Left lobe of liver (tissue), 2 donors: ENCODE data around the gene CGB2. TPM values are rescaled to one million over a fixed set of nuclear protein-coding genes. Genes with fewer than 3 reads are reported as not detected.
"Not testable (repeated sequence)": the region's sequence is repeated elsewhere in the genome, so short reads cannot be mapped to it uniquely, and the experiment has no call there.

ENCODE experiments used
- ATAC-seq: fragments of 200-7000 bp; cut with Tn5 transposase; one replicate; pipeline ENCODE4 v1.9.1; 2020; ENCODE audit warnings: mild to moderate bottlenecking, moderate library complexity
- DNase-seq: peaks from one replicate; pipeline ENCODE4 v3.0.0-alpha.2; 2020; ENCODE audit warnings: low spot score
- total RNA-seq: library from RNA; stranded (reverse); gene quantifications from one replicate; pipeline ENCODE4 v1.2.1, GENCODE V29; 2021
- donor health status: DM: no; HTN: no; CAD: no; lungs with moderate emphysema.
- donor health status: DM: no; HTN: yes; CAD: no.

Gene CGB2
- not detected for total RNA-seq

DNA sequence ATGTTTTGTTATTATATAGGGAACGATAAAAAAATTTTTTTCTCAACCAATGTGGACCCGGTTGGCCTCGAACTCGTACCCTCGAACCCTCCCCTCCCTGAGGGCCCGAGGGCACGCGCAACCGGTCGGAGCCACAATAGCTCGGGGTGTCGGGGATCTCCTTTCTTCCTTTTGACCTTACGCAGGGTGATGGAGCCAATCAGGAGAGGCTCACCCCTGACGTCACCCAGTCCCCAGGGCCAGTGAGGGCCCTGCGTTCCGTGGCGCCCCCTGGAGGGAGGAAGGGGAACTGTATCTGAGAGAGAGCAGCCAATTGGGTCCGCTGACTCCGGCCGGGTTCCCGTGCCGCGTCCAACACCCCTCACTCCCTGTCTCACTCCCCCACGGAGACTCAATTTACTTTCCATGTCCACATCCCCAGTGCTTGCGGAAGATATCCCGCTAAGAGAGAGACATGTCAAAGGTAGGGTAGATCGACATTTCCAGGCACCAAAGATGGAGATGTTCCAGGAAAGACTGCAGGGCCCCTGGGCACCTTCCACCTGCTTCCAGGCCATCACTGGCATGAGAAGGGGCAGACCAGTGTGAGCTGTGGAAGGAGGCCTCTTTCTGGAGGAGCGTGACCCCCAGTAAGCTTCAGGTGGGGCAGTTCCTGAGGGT lies at the start of gene CGB2:
Gene CGB2, plus strand, starts transcription at position 249 of the 660 bp plus-strand sequence. Its CDS starts 206 bp downstream, at position 455.
- not testable (repeated sequence) for DNase-seq, ATAC-seq

DNA sequence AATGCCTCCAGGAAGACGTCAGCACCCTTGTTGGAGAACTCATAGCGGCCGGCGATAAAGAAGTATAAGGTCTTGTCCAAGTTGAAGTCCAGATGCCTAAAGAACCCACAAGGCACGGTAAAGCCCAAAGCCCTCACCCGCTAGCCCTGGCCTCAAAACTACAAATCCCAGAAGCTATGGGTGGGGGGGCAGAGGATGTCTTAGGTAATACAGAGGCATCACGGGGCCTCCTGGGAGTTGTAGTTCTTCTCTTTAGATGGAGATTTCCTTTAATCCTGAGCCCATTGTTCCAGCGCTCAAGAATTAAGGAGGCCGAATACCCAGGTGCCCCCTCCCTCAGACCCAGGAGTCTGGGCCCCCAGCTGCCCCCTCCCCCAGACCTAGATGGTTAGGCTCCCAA lies 49.4 kb upstream of the CGB2 start:
- DNase-seq: no peak
- no peak for ATAC-seq

DNA sequence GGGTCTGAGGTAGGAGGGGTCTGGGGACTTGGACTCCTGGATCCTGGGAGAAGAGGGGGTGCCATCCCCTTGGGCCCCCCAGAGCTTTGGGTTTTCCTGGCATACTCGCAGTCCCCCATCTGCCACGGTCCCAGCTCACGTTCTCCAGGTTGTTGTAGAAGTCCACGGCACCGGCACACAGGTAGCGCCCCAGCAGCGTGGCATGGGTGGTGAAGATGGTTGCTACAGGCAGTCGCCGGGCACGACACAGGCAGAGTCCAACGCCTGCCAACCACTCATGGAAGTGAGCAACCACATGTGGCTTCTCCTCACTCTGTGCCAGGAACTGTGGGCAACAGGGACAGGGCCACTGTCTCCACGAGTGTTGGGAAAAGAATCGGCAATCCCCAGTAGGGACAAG lies 46.0 kb upstream of the CGB2 start:
- DNase-seq (no peak), ATAC-seq (no peak)

DNA sequence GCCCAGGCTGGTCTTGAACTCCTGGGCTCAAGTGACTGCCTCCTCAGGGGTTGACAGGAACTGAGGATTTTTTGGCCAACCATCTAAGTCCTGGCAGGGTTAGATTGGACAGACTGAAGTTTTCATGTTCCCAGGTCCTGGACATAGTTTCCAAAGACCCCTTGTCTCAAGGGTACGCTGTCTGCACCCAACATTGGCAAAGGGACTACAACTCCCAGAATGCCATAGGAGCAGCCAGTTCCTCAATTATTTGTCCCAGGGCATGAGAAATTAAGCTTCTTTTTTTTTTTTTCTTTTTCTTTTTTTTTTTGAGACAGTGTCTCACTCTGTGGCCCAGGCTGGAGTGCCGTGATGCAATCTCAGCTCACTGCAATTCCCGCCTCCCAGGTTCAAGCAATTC lies 45.5 kb upstream of the CGB2 start:
- no peak for DNase-seq
- no peak for ATAC-seq

DNA sequence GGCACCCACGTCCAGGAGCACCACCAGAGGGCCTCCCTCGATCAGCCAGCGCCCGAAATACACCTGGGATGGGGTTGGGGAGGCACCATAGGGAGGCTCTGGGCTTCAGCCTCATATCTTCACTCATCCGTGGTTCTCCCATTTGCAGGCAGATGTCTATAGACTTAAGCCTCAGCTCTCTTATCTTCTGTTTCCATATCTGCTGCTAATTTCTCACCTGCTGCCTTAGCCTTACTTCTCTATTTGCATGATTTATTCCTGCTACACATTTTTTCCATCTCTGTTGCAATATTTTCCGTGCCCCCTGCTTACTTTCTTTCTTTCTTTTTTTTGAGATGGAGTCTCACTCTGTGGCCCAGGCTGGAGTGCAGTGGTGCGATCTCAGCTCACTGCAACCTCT lies 44.4 kb upstream of the CGB2 start:
- no peak for DNase-seq
- ATAC-seq: no peak

DNA sequence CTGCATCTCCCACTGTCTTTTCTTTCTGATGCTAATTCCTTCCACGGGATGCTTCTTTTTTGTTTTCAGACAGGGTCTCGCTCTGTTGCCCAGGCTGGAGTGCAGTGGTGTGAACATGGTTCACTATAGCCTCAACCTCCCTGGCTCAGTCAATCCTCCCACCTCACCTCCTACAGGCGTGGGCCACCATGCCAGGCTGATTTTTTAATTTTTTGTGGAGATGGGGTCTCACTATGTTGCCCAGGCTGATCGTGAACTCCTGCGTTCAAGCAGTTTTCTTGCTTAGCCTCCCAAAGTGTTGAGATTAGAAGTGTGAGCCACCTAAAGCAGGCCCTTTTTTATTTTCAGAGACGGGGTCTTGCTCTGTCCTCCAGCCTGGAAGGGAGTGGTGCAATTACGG lies 43.4 kb upstream of the CGB2 start:
- ATAC-seq (no peak), DNase-seq (no peak)

DNA sequence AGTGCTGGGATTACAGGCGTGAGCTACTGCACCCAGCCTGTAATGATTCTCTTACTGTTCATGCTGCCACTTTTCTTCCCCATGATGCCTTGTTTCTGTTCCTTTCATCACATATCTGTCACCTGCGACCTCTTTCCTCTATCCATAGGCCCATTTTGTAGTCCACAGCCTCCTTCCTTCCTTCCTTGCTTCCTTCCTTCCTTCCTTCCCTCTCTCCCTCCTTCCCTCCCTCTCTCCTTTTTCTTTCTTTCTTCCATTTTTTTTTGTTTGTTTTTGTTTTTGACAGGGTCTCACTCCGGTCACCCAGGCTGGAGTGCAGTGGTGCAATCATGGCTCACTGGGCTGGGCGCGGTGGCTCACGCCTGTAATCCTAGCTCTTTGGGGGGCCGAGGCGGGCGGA lies 42.8 kb upstream of the CGB2 start:
- ATAC-seq (no peak), DNase-seq (no peak)

DNA sequence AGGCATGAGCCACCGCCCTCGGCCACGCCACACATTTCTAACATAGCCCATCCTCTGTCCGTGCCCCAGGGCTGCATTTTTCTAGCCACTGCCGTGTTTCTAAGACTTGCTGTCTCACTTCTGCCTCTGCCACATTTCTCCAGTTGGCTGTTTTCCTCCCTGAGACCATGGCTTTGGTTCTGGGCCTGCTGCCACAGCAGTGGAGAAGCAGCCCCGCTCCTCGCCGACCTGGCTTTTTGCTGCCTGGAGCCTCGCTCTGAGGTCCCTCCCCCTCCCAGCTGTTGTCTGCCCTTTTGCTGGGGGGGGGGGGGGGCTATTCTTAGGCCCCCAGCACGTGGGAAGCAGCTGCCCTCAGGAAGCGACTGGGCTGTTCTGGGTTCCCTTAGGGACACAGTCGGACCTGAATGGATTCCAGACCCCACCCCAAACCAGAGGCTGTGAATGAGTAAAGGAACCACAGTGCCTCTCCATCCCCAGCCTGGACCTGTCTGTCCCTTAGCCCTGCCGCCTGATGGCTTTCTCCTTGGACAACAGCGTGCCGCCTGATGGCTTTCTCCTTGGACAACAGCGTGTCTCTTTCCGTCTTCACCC lies 41.9 kb upstream of the CGB2 start:
- ATAC-seq: no peak
- no peak for DNase-seq

DNA sequence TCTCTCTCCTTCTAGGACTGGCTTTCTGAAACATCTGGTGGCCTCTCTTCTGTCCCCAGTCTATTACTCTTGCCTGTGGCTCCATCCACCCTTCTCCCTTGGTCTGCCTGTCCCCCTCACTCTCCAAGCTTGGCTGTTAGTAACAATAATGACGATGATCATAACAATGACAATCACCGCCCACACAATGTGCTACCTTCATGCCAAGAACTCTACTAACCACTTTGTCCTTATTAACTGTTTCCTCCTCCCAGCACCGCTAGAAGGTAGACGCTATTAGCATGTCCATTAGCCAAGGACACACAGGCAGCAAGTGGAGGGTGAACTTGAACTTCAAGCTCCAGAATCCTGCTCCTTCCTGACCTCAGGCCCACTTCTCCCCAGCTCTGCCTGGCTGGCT lies 41.3 kb upstream of the CGB2 start:
- ATAC-seq: no peak
- no peak for DNase-seq

DNA sequence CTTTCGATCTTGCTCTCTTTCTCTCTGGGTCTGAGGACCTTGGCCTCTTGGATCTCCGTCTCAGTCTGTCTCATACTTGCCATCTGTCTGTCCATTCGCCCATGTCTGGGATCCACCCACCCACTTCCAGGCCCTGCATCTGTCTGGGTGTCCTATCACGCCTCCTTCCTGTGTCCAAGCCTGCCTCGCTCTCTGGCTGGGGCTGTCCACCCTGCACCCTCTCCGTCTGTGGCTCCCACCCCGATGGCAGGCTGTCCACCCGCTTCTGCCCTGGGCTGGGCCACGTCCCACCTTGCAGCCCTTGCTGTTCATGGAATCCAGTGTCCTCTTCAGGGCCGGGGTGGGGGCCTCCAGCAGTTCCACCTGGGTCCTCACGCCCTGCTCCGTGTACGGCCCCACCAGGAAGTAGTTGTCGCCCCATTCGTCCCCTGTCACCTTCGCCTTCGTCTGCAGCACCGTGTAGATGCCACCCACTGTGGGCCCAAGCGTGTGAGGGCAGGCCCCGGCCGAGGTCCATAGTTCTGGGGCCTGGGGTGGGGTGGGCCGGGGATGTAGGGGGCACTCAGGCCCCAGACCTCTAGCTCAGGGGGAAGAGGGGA lies 40.6 kb upstream of the CGB2 start:
- ATAC-seq (no peak), DNase-seq (no peak)

DNA sequence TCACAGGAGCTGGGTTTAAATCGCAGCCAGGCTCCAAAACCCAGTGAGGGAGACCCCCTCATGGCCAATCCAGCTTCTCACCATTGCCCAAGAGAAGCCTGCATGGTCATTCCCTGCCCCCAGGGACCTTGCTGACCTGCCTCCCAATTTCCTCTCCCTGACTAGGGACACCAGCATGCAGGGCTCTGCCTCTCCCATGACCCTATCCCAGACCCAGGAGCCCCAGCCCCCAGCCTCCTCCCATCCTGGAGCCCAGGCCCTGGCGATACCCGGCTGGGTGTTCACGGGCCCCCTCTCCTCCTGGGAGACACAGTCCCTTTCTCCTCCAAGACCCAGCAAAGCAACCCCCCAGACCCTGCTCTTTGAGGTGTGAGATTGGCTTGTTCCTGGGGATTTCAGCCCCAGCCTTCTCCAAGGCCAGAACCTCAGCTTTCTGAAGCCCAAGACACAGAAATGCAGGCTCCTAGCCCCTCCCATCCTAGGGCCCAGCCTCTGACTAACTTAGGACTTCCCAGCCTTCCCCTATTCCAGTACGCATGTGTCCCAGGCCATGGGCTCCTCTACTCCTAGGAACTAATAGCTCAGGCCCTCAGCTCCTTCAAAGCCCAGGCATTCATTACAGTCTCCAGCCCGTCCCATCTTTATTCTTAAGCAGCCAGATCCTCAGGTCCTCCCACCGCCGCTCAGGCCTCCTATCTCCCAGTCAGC lies 39.7 kb upstream of the CGB2 start:
- DNase-seq: peak; percentile 58
- ATAC-seq: peak; percentile 19

DNA sequence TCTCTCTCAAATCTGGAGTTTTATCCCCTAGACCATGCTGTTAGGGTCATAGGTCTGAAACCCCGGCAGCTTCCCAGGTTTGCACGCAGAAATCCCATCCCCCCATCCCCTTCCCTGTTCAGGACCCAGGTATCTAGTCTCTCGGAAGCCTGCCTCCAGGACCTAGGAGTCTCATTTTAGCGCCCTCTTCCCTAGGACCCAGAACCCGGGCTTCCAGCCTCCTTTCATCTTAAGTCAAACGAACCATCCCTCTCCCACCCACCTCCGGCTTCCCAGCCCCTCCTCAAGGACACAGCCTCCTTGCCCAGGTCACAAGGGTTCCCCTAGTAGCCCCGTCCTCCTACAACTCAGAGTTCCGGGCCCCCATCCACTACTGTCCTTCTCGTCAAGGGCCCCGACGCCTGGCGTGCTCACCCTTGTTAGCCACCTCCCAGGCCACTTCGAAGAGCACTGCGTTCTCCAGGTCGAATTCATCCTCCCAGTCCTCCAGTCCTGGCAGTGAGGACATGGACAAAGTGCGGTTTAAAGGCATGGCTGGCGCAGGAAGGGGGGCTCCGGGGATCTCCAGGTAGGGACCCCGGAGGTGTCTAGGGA lies 39.0 kb upstream of the CGB2 start:
- ATAC-seq (peak; percentile 1), DNase-seq (peak; percentile 52)

DNA sequence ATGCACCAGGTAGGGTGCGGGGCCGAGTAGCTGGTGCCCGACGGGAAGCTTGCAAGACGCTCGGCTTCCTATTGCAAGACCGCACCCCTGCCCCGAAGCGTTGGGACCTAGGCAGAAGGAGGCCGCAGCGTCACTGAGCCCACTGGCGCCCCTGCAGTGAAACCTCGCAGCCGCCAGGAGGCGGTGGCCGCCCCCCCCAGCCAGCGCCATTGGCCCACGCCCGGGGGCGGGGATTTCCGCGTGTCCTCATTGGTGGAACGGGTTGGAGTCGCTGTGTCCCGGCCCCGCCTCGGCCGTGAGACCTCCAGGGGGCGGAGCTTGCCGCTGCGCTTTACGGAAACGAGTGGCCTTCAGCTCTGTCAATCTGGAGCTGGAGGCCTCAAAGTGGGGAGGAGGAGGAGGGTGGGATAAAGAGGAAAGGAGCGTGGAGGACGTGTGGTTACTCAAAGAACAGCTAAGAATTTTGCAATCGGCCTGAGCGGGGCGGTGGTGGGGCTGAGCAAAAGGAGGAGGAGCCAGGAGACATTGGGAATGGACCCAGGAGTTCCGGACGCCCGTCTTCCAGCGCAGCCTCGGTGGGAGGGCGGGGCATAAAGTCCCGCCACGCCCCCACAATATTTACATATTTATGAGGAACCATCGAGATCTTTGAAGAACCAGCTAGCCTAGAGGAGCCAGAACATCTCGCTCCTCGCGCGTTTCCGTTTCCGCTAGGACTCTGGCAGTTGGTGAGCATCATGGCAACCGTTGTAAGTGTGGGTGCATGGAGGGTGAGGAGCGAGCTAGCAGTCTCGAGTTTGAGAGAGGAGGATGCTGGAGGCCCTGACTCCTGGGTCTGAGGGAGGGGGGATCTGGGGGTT lies 38.3 kb upstream of the CGB2 start, which contains the start of the genes GYS1 and RUVBL2:
Gene GYS1, minus strand, starts transcription at position 135 of the 860 bp plus-strand sequence. CDS start 197 bp downstream, outside the sequence.
Gene RUVBL2, plus strand, starts transcription at position 713 of the 860 bp plus-strand sequence. Its CDS starts 25 bp downstream, at position 738.
- peak; percentile 99 for DNase-seq
- ATAC-seq: peak; percentile 89

DNA sequence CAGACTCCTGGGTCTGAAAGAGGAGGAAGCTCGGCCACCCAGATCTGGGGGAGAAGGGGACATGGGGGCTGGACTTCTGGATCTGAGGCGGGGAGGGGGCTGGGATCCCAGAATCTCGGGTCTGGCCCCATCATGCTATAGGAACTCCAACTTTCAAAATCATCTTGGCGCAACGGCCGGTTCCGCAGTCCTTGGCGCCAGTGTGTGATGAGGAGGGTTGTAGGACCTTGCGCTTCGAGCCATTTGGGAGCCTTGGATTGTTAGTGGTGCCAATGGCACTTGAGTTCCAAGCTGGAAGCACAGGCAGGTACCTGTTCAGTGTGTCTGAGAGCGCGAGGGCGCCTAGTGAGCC lies 37.7 kb upstream of the CGB2 start:
- no peak for ATAC-seq
- DNase-seq: no peak

DNA sequence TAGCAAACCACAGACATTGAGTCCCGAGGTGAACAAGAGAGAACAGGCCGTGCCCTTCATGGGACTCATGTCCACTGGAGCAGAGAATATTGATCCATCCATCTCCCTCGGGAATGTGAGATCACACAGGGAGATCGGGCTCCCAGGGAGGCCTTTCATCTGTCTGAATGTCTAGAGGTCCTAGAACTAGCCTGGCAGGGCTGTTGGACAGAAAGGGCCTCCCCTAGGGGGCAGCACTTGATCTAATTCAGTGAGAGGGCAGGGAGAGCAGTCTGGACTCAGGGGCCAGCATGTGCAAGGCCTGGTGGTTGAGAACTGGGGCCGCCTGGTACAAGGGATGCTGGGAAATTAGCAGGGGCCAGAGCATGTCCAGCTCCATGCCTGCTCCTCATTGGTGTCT lies 33.7 kb upstream of the CGB2 start:
- ATAC-seq (no peak), DNase-seq (no peak)

DNA sequence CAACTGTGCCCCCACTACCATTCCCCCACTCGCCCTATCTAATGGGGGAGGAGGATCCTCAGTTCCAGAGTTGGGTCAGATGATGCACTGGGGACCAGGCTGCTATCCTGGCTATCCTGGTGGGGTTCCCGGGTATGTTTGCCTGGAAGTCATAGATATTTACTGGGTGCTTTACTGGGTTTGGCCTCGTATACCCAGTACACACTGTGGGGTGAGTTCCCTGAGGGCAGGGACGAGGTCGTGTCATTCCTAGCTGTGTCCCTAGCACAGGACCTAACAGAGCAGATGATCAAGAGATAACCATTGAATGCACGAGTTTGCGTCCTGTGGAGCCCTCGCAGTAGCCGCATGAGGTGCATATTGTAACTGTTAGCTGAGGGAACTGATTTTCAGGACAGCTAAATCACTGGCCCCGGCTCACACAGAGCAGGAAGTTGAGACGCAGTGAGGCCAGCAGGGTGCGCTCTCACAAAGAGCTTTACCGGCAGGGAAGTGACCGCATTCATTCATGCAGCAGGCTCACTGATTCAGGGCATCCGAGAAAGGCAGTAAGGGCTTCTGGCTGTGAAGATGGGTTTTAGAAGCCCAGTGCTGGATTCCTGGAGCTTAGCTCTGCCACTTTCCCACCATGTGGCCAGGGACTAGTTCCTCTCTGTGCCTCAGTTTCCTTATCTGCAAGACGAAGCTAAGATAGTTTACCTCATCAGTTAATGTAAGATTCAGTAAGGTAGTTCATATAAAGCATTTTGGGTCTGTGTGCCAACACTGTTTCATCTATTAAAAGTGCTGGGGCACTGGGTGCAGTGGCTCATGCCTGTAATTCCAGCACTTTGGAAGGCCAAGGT lies 32.0 kb upstream of the CGB2 start:
- ATAC-seq (peak; percentile 66), DNase-seq (no peak)

DNA sequence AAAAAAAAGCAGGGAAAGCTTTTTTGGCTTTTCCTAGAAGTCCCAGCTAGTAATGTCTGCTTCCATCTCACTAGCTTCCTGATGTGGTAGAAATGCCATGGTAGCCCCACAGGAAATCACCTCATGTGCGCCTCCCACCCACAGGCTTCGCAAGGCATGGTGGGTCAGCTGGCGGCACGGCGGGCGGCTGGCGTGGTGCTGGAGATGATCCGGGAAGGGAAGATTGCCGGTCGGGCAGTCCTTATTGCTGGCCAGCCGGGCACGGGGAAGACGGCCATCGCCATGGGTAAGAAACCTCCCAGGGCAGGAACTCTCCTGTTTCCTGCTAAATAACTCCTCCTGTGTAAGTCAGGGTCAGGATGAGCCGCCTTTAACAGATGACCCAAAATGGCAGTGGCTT lies 27.6 kb upstream of the CGB2 start:
- DNase-seq (no peak), ATAC-seq (no peak)

DNA sequence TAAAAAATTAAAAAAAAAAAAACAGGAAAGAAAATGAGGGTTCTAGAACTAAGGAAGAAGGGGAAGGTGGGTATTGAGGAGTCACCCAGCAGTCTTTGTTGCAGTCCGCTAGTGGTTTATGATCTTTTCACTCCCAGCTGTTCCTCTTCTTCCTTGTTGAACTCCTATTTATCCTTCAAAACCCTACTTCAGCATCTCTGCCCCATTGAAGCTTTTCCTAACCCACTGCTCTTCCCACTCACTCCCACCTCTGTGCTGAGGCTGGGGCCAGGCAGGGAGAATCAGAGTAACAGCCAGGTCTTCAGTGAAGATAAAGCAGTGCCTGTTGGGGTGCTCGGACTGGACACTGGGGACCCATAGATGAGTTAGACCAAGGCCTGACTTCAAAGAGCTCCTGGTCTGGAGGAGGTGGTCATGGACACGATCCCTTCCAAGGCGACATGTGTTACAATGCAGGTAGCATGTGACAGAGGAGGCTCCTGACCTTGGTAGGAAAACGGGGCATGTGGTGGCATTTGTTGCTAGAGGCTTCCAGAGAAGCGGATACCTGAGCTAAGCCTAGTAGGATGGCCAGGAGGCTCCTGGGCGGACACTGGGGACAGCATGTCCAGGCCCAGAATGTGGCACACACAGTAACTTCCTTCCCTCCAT lies 26.6 kb upstream of the CGB2 start:
- DNase-seq: no peak
- ATAC-seq: no peak

DNA sequence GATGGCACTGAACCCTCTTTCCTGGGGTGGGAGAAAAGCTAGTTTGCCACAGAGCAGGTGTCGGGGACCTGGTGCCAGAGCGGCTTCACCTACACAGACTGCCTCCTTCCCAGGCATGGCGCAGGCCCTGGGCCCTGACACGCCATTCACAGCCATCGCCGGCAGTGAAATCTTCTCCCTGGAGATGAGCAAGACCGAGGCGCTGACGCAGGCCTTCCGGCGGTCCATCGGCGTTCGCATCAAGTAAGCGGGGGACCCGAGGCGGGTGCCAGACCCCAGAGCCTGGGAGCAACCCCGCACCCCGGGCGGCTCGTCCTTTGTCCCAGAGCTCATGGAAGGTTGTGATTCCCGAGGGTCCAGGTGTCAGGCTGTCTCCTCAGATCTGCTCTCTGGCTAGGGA lies 24.8 kb upstream of the CGB2 start:
- ATAC-seq (no peak), DNase-seq (no peak)
